CD14-positive monocyte (primary cell): Measurements from ENCODE around the gene CDCA3. TPM values are rescaled to one million over a fixed set of nuclear protein-coding genes. Genes with fewer than 3 reads are reported as not detected.

Experiments
- DNase-seq, 3 donors: peaks; one replicate each; pipeline ENCODE4 v3.0.0-alpha.2; 2011 to 2022
- H2AFZ ChIP-seq: 2 replicates; pipeline ENCODE4 v1.6.0; 2012; ENCODE audit warnings: mild to moderate bottlenecking, low read depth, low read length, inconsistent platforms; ENCODE audit not compliant: insufficient read depth, poor library complexity, severe bottlenecking
- H3K27ac ChIP-seq, 2 donors: 1 replicate in 1 of 2; 2 replicates in 1 of 2; pipeline ENCODE4 v1.5.1; 2012 to 2013; ENCODE audit warnings: low read length in 2 of 2, control low read depth in 1 of 2, inconsistent platforms in 1 of 2, low read depth in 1 of 2, mild to moderate bottlenecking in 1 of 2
- H3K27me3 ChIP-seq, 2 donors: one replicate each; pipeline versions ENCODE4 v1.6.0 to v1.6.1; 2011 to 2013; ENCODE audit warnings: low read length in 2 of 2; ENCODE audit not compliant: control insufficient read depth in 2 of 2, insufficient read depth in 2 of 2
- H3K36me3 ChIP-seq, 2 donors: replicated peaks in 1 of 2; 1 replicate in 1 of 2; 2 replicates in 1 of 2; pipeline versions ENCODE4 v1.5.1 to v1.6.1; 2012 to 2013; ENCODE audit warnings: low read length in 2 of 2, control low read depth in 1 of 2, inconsistent platforms in 1 of 2, mild to moderate bottlenecking in 1 of 2; ENCODE audit not compliant: insufficient read depth in 2 of 2, control insufficient read depth in 1 of 2
- H3K4me1 ChIP-seq, 2 donors: 1 replicate in 1 of 2; 2 replicates in 1 of 2; pipeline versions ENCODE4 v1.5.1 to v1.6.1; 2012 to 2013; ENCODE audit warnings: low read length in 2 of 2, control low read depth in 1 of 2, inconsistent platforms in 1 of 2, mild to moderate bottlenecking in 1 of 2, moderate library complexity in 1 of 2; ENCODE audit not compliant: insufficient read depth in 2 of 2, control insufficient read depth in 1 of 2
- H3K4me2 ChIP-seq: replicated peaks from 2 replicates; pipeline ENCODE3; 2012; ENCODE audit warnings: low read length, moderate library complexity, mild to moderate bottlenecking; ENCODE audit not compliant: poor library complexity, severe bottlenecking; ENCODE audit errors: extremely low read depth
- H3K4me3 ChIP-seq, 3 experiments: fragments of 200-600 bp in 1 of 3; sonication (generic) in 1 of 3; replicated peaks in 1 of 3; 1 replicate in 2 of 3; 2 replicates in 1 of 3; pipeline ENCODE4 v1.5.1; 2011 to 2013; ENCODE audit warnings: low read length in 3 of 3, mild to moderate bottlenecking in 3 of 3, control low read depth in 2 of 3, low read depth in 2 of 3, inconsistent platforms in 1 of 3, moderate library complexity in 1 of 3
- H3K79me2 ChIP-seq: 2 replicates; pipeline ENCODE4 v1.6.0; 2012; ENCODE audit warnings: mild to moderate bottlenecking, control low read depth, inconsistent platforms, low read length, moderate library complexity; ENCODE audit not compliant: insufficient read depth
- H3K9ac ChIP-seq: 2 replicates; pipeline ENCODE4 v1.6.0; 2017; ENCODE audit warnings: low read length, mild to moderate bottlenecking; ENCODE audit not compliant: insufficient read depth, poor library complexity, severe bottlenecking
- H3K9me3 ChIP-seq, 2 donors: replicated peaks in 1 of 2; 1 replicate in 1 of 2; 2 replicates in 1 of 2; pipeline versions ENCODE4 v1.5.1 to v1.6.1; 2012 to 2013; ENCODE audit warnings: low read length in 2 of 2, control low read depth in 1 of 2; ENCODE audit not compliant: control insufficient read depth in 1 of 2, insufficient read depth in 1 of 2
- H4K20me1 ChIP-seq: 2 replicates; pipeline ENCODE4 v1.6.0; 2012; ENCODE audit warnings: mild to moderate bottlenecking, low read length, control low read depth, moderate library complexity; ENCODE audit not compliant: insufficient read depth
- H3K27ac Mint-ChIP-seq, 7 donors: one replicate each; pipeline ENCODE4 v1.8.0; 2020; ENCODE audit warnings: mild to moderate bottlenecking in 7 of 7, mixed read lengths in 7 of 7, moderate library complexity in 6 of 7, inconsistent platforms in 2 of 7
- H3K27me3 Mint-ChIP-seq, 3 donors: one replicate each; pipeline ENCODE4 v1.8.0; 2021 to 2022; ENCODE audit warnings: low read depth in 3 of 3, mild to moderate bottlenecking in 3 of 3, mixed read lengths in 3 of 3, moderate library complexity in 3 of 3, inconsistent platforms in 1 of 3
- H3K36me3 Mint-ChIP-seq, 2 donors: one replicate each; pipeline ENCODE4 v1.8.0; 2020; ENCODE audit warnings: mixed read lengths in 2 of 2, inconsistent platforms in 1 of 2, mild to moderate bottlenecking in 1 of 2
- H3K4me1 Mint-ChIP-seq: one replicate; pipeline ENCODE4 v1.8.0; 2020; ENCODE audit warnings: mild to moderate bottlenecking, mixed read lengths
- H3K4me3 Mint-ChIP-seq, 2 donors: one replicate each; pipeline ENCODE4 v1.8.0; 2020; ENCODE audit warnings: mild to moderate bottlenecking in 2 of 2, mixed read lengths in 2 of 2, moderate library complexity in 1 of 2
- H3K9me3 Mint-ChIP-seq, 7 donors: one replicate each; pipeline ENCODE4 v1.8.0; 2020 to 2022; ENCODE audit warnings: mixed read lengths in 7 of 7, mild to moderate bottlenecking in 6 of 7, moderate library complexity in 6 of 7, inconsistent platforms in 2 of 7
- CTCF ChIP-seq: fragments of 200-600 bp; IDR thresholded peaks from one replicate; pipeline ENCODE4 v1.8.0; 2022; ENCODE audit warnings: antibody characterized with exemption, mild to moderate bottlenecking
- WGBS: methylation state at CpG from one replicate; pipeline ENCODE4 v1.1.5; 2013; ENCODE audit warnings: missing lambda C conversion rate; ENCODE audit not compliant: insufficient coverage; 5-methylcytosine and 5-hydroxymethylcytosine counted together
- intact Hi-C, 2 donors: fragments of 100-400 bp; cut with micrococcal nuclease; formaldehyde crosslinking; loops; one replicate each; pipeline versions ENCODE4 v1.15.0 to v1.15.1; 2023
- polyA plus RNA-seq, 3 donors: library from polyadenylated mRNA; depleted of rRNA in 1 of 3; unstranded in 2 of 3; stranded (reverse) in 1 of 3; fragments of 300-500 nt in 2 of 3; fragments of >200 nt in 1 of 3; fragmentation: Illumina TruSeq in 2 of 3; gene quantifications; 1 replicate in 2 of 3; 2 replicates in 1 of 3; pipeline ENCODE4 v1.2.3, GENCODE V29; 2012 to 2021

Gene CDCA3
- polyA plus RNA-seq, 3 donors = 0.57 to 0.61 (median 0.59) TPM

DNA sequence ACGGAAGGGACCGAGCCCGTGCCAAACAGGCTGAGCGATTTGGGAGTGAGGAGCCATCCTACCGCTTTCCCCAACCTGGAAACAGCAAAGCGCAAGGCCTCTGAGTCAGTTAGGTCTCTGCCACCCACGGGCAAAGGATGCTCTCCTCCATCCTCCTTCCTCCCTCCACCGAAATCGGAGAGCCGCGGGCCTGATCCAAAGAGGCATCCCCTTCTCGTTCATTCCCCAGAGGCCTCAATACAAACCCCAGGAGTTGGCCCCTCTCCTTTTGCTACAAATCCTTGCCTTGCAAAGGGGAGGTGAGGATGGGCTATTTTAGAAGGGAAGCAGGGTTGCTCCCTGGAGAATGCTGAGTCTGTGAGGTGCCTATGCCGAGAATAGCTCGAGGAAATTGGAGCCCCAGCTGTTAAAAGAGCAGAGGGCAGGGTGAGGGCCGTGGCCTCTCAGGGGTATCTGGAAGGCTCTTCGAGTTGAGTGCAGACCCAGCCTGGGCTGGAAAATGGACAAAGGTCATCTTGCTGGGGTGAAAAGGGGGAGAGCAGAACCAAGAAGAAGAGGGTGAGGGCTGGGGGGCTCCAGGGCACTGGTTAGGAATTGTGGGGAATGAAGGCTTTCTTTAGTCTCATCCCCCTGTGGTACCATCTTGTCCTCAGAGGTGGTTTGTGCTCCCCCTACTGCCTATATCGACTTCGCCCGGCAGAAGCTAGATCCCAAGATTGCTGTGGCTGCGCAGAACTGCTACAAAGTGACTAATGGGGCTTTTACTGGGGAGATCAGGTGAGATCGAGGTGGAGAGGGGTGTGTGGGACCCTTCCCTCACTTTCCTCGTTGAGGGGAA lies 17.3 kb upstream of the CDCA3 start:
- H3K4me3 ChIP-seq = peak overlapping the region; percentile 76 to 97 (median 86)
- H3K9ac ChIP-seq = peak overlapping the region; percentile 88
- peak overlapping the region; percentile 97 for H2AFZ ChIP-seq
- no peaks in the 10 kb centered on the region for H3K9me3 ChIP-seq
- H3K36me3 ChIP-seq = peaks cover 37 to 49% of the 10 kb centered on the region in 2 donors
- Mint-ChIP-seq H3K4me3 (peak overlapping the region; percentile 92 to 95), H3K9me3 (no peaks in the 10 kb centered on the region), H3K27me3 (peaks cover 0 to 3% (median 3%) of the 10 kb centered on the region in 3 donors), H3K27ac (peak overlapping the region; percentile 82 to 91 (median 87)), H3K4me1 (peaks cover 52% of the 10 kb centered on the region), H3K36me3 (peaks cover 45 to 58% of the 10 kb centered on the region in 2 donors)
- intact Hi-C loops = loop anchor here (2.0 to 5.0 kb wide), 3 partner anchors 96 to 244 kb away; partner anchors contain the start of gene C1RL (in 1 of the 2)
- WGBS = 15% methylated on average over 12 of the region's 22 CpGs
- peak in 1 of 3 donors; percentile 29 for DNase-seq
- H4K20me1 ChIP-seq = peaks cover 55% of the 10 kb centered on the region
- H3K4me2 ChIP-seq = peak overlapping the region; percentile 94
- no peaks in the 10 kb centered on the region for H3K27me3 ChIP-seq
- no peak for TF ChIP-seq CTCF
- peaks cover 56% of the 10 kb centered on the region for H3K79me2 ChIP-seq
- H3K27ac ChIP-seq = peak overlapping the region in 1 of 2 donors; percentile 86
- peaks cover 36 to 59% of the 10 kb centered on the region in 2 donors for H3K4me1 ChIP-seq

- peak within 1 kb of the TSS; percentile 94 for H3K4me2 ChIP-seq
- whole genome bisulfite sequencing = under 1% methylated on average over 85 of the region's 86 CpGs
- Mint-ChIP-seq H3K36me3 (peaks cover 52 to 66% of the 10 kb centered on the region in 2 donors), H3K27me3 (peaks cover 0 to 5% (median 3%) of the 10 kb centered on the region in 3 donors), H3K9me3 (no peaks in the 10 kb centered on the region), H3K27ac (peak within 1 kb of the TSS; percentile 82 to 95 (median 92)), H3K4me1 (peaks cover 52% of the 10 kb centered on the region), H3K4me3 (peak within 1 kb of the TSS; percentile 92 to 95)
- H2AFZ ChIP-seq = peak within 1 kb of the TSS; percentile 97
- H3K27me3 ChIP-seq = no peaks in the 10 kb centered on the region
- H3K9ac ChIP-seq = peak within 1 kb of the TSS; percentile 88
- TF ChIP-seq CTCF = peak; percentile 15
- peak within 1 kb of the TSS; percentile 76 to 97 (median 86) for H3K4me3 ChIP-seq
- H3K9me3 ChIP-seq = no peaks in the 10 kb centered on the region
- DNase-seq = peak; percentile 86 to 88 (median 86)
- H3K4me1 ChIP-seq = peaks cover 36 to 56% of the 10 kb centered on the region in 2 donors
- H3K27ac ChIP-seq = peak within 1 kb of the TSS; percentile 63 to 86
- H3K79me2 ChIP-seq = peaks cover 51% of the 10 kb centered on the region
- peaks cover 50% of the 10 kb centered on the region for H4K20me1 ChIP-seq
- peaks cover 45 to 57% of the 10 kb centered on the region in 2 donors for H3K36me3 ChIP-seq
- intact Hi-C loops = loop anchor here (2.0 to 5.0 kb wide), 3 partner anchors 97 to 245 kb away; partner anchors contain the start of gene C1RL (in 1 of the 2)
These were observed 16.5 kb upstream of the CDCA3 start, which contains the start of gene TPI1 for GRCh38 chr12:6867413-6868210. TSS of gene TPI1 (plus strand) at chr12:6867531. CDS start at chr12:6867567, 36 bp downstream.
